K562 (cell line): ENCODE results near the gene SYNPR. TPM values are rescaled to one million over a fixed set of nuclear protein-coding genes. Genes with fewer than 3 reads are reported as not detected.

Source experiments
- ATAC-seq: fragments of 200-7000 bp; cut with Tn5 transposase; 3 replicates; pipeline ENCODE4 v1.9.1; 2020; ENCODE audit warnings: moderate library complexity
- BruUV-seq: library from RNA; stranded (reverse); fragments of 400-500 nt; replicated peaks from 2 replicates; lab custom pipeline; 2021; lab: Mats Ljungman, UMichigan
- CTCF ChIA-PET: fragments of 300-600 bp; formaldehyde crosslinking; extraction: SDS; loops from one replicate; lab custom pipeline; 2021; ENCODE audit warnings: low intra/inter-chr PET ratio; lab: Yijun Ruan, JAX
- POLR2A ChIA-PET: fragments of 300-600, 350-650 bp; sonication (Branson Sonifier 250); formaldehyde crosslinking; extraction: SDS; loops from one replicate; lab custom pipeline; 2021; ENCODE audit warnings: antibody characterized with exemption, inconsistent platforms; lab: Yijun Ruan, JAX
- DNase-seq, 4 experiments: peaks; one replicate each; pipeline versions ENCODE4 v3.0.0 to v3.0.0-alpha.2; 2011 to 2018; ENCODE audit warnings: low spot score in 3 of 4, mixed read lengths in 3 of 4; ENCODE audit errors: extremely low read depth in 1 of 4
- FAIRE-seq: peaks from 2 replicates; lab custom pipeline; 2011; peaks lifted over from hg19 to GRCh38; lab: Jason Lieb, UNC
- H2AFZ ChIP-seq: 2 replicates; pipeline ENCODE4 v1.6.0; 2011; ENCODE audit warnings: low read depth, low read length, control low read depth, inconsistent platforms
- H3K27ac ChIP-seq: fragments of 200-600 bp; 3 replicates; pipeline ENCODE4 v1.8.0; 2011; ENCODE audit warnings: low read depth, mild to moderate bottlenecking, control low read depth, inconsistent platforms, low read length, moderate library complexity, mixed read lengths; ENCODE audit errors: extremely low read depth
- H3K27me3 ChIP-seq, 2 experiments: fragments of 300-600 bp in 1 of 2; 2 replicates in 1 of 2; 3 replicates in 1 of 2; pipeline versions ENCODE4 v1.6.0 to v1.8.0; 2011; ENCODE audit warnings: inconsistent platforms in 2 of 2, low read length in 2 of 2, mild to moderate bottlenecking in 1 of 2, mixed read lengths in 1 of 2, moderate library complexity in 1 of 2; ENCODE audit not compliant: control insufficient read depth in 2 of 2, insufficient read depth in 2 of 2
- H3K36me3 ChIP-seq: fragments of 300-600 bp; 3 replicates; pipeline ENCODE4 v1.8.0; 2011; ENCODE audit warnings: mild to moderate bottlenecking, low read length, inconsistent platforms; ENCODE audit not compliant: control insufficient read depth, insufficient read depth
- H3K4me1 ChIP-seq, 2 experiments: fragments of 200-600 bp in 1 of 2; replicated peaks in 1 of 2; 2 replicates in 1 of 2; 3 replicates in 1 of 2; pipeline versions ENCODE4 v1.5.1 to v1.8.0; 2011; ENCODE audit warnings: inconsistent platforms in 2 of 2, low read length in 2 of 2, mild to moderate bottlenecking in 1 of 2, mixed read lengths in 1 of 2, moderate library complexity in 1 of 2; ENCODE audit not compliant: control insufficient read depth in 2 of 2, insufficient read depth in 2 of 2
- H3K4me2 ChIP-seq: 2 replicates; pipeline ENCODE4 v1.6.1; 2011; ENCODE audit warnings: low read length, control low read depth, inconsistent platforms, mixed read lengths; ENCODE audit not compliant: insufficient read depth
- H3K4me3 ChIP-seq: fragments of 200-600 bp; sonication (generic), shearing (Covaris generic); 2 replicates; pipeline ENCODE4 v1.5.1; 2016; ENCODE audit warnings: control low read depth, inconsistent platforms
- H3K79me2 ChIP-seq: fragments of 200-600 bp; 3 replicates; pipeline ENCODE4 v1.8.0; 2011; ENCODE audit warnings: low read length, inconsistent platforms; ENCODE audit not compliant: control insufficient read depth, insufficient read depth
- H3K9ac ChIP-seq, 2 experiments: 2 replicates each; pipeline versions ENCODE4 v1.6.0 to v1.6.1; 2011; ENCODE audit warnings: low read depth in 2 of 2, low read length in 2 of 2, control low read depth in 1 of 2, inconsistent platforms in 1 of 2, mild to moderate bottlenecking in 1 of 2, mixed read lengths in 1 of 2; ENCODE audit not compliant: insufficient read depth in 1 of 2
- H3K9me1 ChIP-seq: one replicate; pipeline ENCODE4 v1.6.0; 2011; ENCODE audit warnings: inconsistent platforms, mild to moderate bottlenecking, low read length, moderate library complexity; ENCODE audit not compliant: control insufficient read depth, insufficient read depth
- H3K9me3 ChIP-seq: replicated peaks from 2 replicates; pipeline ENCODE4 v1.5.1; 2011; ENCODE audit warnings: low read depth, low read length, inconsistent platforms; ENCODE audit not compliant: control insufficient read depth, insufficient read depth
- H4K20me1 ChIP-seq: replicated peaks from 2 replicates; pipeline ENCODE4 v1.6.1; 2011; ENCODE audit warnings: low read length, inconsistent platforms, mixed read lengths; ENCODE audit not compliant: control insufficient read depth, insufficient read depth
- ASH1L ChIP-seq: fragments of 450-650 bp; IDR thresholded peaks from 2 replicates; pipeline ENCODE4 v1.6.1; 2018; ENCODE audit warnings: borderline replicate concordance, mild to moderate bottlenecking, low read depth; ENCODE audit not compliant: partially characterized antibody
- BACH1 ChIP-seq: fragments of 200-800 bp; sonication (Bioruptor generic); IDR thresholded peaks from 2 replicates; pipeline ENCODE4 v1.6.1; 2016; ENCODE audit warnings: missing genetic modification characterization, missing compliant biosample characterization
- CGGBP1 ChIP-seq: fragments of 250-450 bp; sonication (Bioruptor Pico); IDR thresholded peaks from 2 replicates; pipeline ENCODE4 v1.9.0; 2021; ENCODE audit warnings: mild to moderate bottlenecking
- ELK1 ChIP-seq: sonication (generic); formaldehyde crosslinking; IDR thresholded peaks from 2 replicates; pipeline ENCODE4 v1.8.1; 2022; ENCODE audit warnings: missing genetic modification reagents
- HDAC3 ChIP-seq: fragments of 450-650 bp; IDR thresholded peaks from 2 replicates; pipeline ENCODE4 v1.6.1; 2018; ENCODE audit warnings: borderline replicate concordance, mild to moderate bottlenecking, moderate library complexity; ENCODE audit not compliant: partially characterized antibody
- JUND ChIP-seq, 2 experiments: IDR thresholded peaks; 2 replicates in 1 of 2; 3 replicates in 1 of 2; pipeline ENCODE4 v1.6.1; 2011; ENCODE audit warnings: borderline replicate concordance in 2 of 2, low read depth in 2 of 2, low read length in 2 of 2, improper control_type of control experiment in 1 of 2, missing biosample characterization in 1 of 2, missing genetic modification characterization in 1 of 2, missing genetic modification reagents in 1 of 2
- KDM4B ChIP-seq, 2 experiments: fragments of 450-650 bp in 1 of 2; sonication (generic) in 1 of 2; IDR thresholded peaks; 2 replicates each; pipeline ENCODE4 v1.6.1; 2016 to 2017; ENCODE audit warnings: borderline replicate concordance in 2 of 2, antibody characterized with exemption in 1 of 2, low read depth in 1 of 2, mild to moderate bottlenecking in 1 of 2
- MAFF ChIP-seq: IDR thresholded peaks from 2 replicates; pipeline ENCODE4 v1.6.1; 2012; ENCODE audit warnings: low read length, improper control_type of control experiment
- SMARCC2 ChIP-seq: fragments of 450-650 bp; IDR thresholded peaks from 2 replicates; pipeline ENCODE4 v1.6.1; 2017; ENCODE audit warnings: antibody characterized with exemption, moderate library complexity, mild to moderate bottlenecking, low read depth
- TEAD1 ChIP-seq, 2 experiments: fragments of 450-650 bp in 1 of 2; sonication (generic) in 1 of 2; formaldehyde crosslinking; IDR thresholded peaks; 2 replicates each; pipeline versions ENCODE4 v1.4.0 to v1.8.0; 2020 to 2022; ENCODE audit warnings: mild to moderate bottlenecking in 2 of 2, missing genetic modification reagents in 1 of 2
- TFE3 ChIP-seq: fragments of 450-650 bp; formaldehyde crosslinking; IDR thresholded peaks from 2 replicates; pipeline ENCODE4 v1.4.0; 2020; ENCODE audit warnings: mild to moderate bottlenecking, mixed read lengths
- ZFP30 ChIP-seq: fragments of 250-450 bp; sonication (Bioruptor Pico); IDR thresholded peaks from 2 replicates; pipeline ENCODE4 v1.8.0; 2022; ENCODE audit warnings: moderate library complexity, mild to moderate bottlenecking, inconsistent platforms, borderline replicate concordance
- ZNF12 ChIP-seq: sonication (generic); formaldehyde crosslinking; IDR thresholded peaks from 2 replicates; pipeline ENCODE4 v1.4.0; 2020; ENCODE audit warnings: mild to moderate bottlenecking, missing genetic modification reagents
- WGBS: fragments of 100-300 bp; shearing (Covaris generic); methylation state at CpG from one replicate; pipeline ENCODE4 v1.1.6; 2016; ENCODE audit warnings: low coverage, mixed read lengths; ENCODE audit not compliant: insufficient coverage; ENCODE audit errors: missing lambda C conversion rate; 5-methylcytosine and 5-hydroxymethylcytosine counted together
- in situ Hi-C: fragments of 300-500 bp; cut with MboI; formaldehyde crosslinking; loops from 4 replicates; pipeline ENCODE4 v1.15.0; 2018; ENCODE audit warnings: inconsistent platforms, mixed read lengths
- intact Hi-C: fragments of 100-400 bp; cut with micrococcal nuclease; formaldehyde crosslinking; loops from 2 replicates; pipeline ENCODE4 v1.14.2; 2022
- polyA plus RNA-seq, 8 experiments: library from polyadenylated mRNA; depleted of rRNA in 4 of 8; stranded (reverse) in 5 of 8; unstranded in 3 of 8; fragments of >200 nt; fragmentation: Nextera tagmentation in 2 of 8; fragmentation: Illumina TruSeq in 1 of 8; extraction: Ambion mirVana in 2 of 8; extraction: Trizol in 1 of 8; gene quantifications; 2 replicates each; pipeline versions ENCODE4 v1.2.1 to v1.2.3, GENCODE V29; 2011 to 2014; ENCODE audit warnings: inconsistent platforms in 1 of 8, missing spikeins in 1 of 8
- total RNA-seq, 7 experiments: library from RNA; depleted of rRNA in 6 of 7; stranded (reverse); fragments of >200 nt in 6 of 7; fragmentation: Illumina TruSeq in 2 of 7; extraction: Trizol in 2 of 7; gene quantifications; 2 replicates each; pipeline versions ENCODE4 v1.2.1 to v1.2.3, GENCODE V29; 2011 to 2021; ENCODE audit warnings: low replicate concordance in 1 of 7

SYNPR gene
- total and polyA plus RNA-seq, 9 of the 15 experiments (the other 6 are each of a cell fraction or from before 2014, with no cell fraction given) = not detected

- DNase-seq (no peak), FAIRE-seq (no peak), ATAC-seq (no peak)
- Histone ChIP-seq H3K36me3 (no peaks in the 10 kb centered on the region), H3K79me2 (no peaks in the 10 kb centered on the region), H3K9me3 (no peaks in the 10 kb centered on the region), H3K4me3 (no peak overlapping the region), H2AFZ (no peak overlapping the region), H3K9me1 (no peaks in the 10 kb centered on the region), H3K9ac (no peak overlapping the region), H3K27me3 (no peaks in the 10 kb centered on the region), H3K27ac (no peak overlapping the region), H4K20me1 (no peaks in the 10 kb centered on the region), H3K4me2 (no peak overlapping the region), H3K4me1 (no peaks in the 10 kb centered on the region)
- ChIA-PET POLR2A (no interaction called here), CTCF (no interaction called here)
- TF ChIP-seq BACH1 (no peak), SMARCC2 (no peak), TEAD1 (CRISPR knock-in tag; IDR thresholded peaks at IDR 0.05) (no peak), ZFP30 (no peak), ASH1L (no peak), KDM4B (IDR thresholded peaks at IDR 0.05; ENCODE audit: borderline replicate concordance in 2 of 2, low read depth in 1 of 2) (no peak), ZNF12 (CRISPR knock-in tag) (no peak), HDAC3 (no peak), MAFF (no peak), TFE3 (no peak), ELK1 (CRISPR knock-in tag) (no peak), JUND (IDR thresholded peaks at IDR 0.05; ENCODE audit: borderline replicate concordance, low read depth, low read length) (no peak), JUND (tag; IDR thresholded peaks at IDR 0.05; ENCODE audit: borderline replicate concordance, low read depth, low read length) (no peak), CGGBP1 (CRISPR knock-in tag) (no peak)
- BruUV-seq = no TSS peak
- intact Hi-C loops = no loop called here
- in situ Hi-C loops = no loop called here
- 0% methylated on average over 1 of the region's 2 CpGs for WGBS
Measured at GRCh38 chr3:63441262-63441661, 163.2 kb downstream of the SYNPR start.
